ENCODE results near the gene AP5S1. TPM values are rescaled to one million over a fixed set of nuclear protein-coding genes. Genes with fewer than 3 reads are reported as not detected.
A peak's percentile ranks its signal among the peaks of the same experiment; 100 is the strongest.

The AP5S1 gene
- total and polyA plus RNA-seq, 2 donors from 2014 or later = 16.0 to 19.5 TPM

DNA sequence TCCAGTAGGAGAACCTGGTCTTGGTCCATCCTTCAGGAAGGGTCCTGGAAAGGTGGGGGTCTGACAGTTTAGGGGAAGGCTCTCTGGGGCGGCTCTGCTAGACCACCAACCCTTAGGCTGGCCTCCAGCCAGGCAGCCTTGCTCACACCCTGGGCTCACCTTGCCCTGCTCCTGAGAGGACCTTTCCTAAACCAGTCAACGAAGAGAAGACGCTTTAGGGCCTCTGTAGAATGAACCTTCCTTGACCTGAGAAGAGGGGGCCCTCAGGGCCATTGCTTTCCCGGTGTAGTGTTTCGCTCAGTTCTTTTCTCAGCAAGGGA lies 23.2 kb upstream of the AP5S1 start:
- Histone ChIP-seq H3K9ac (ENCODE audit: low read length in 3 of 3) (no peak overlapping the region), H3K9me3 (ENCODE audit: control insufficient read depth in 2 of 3, insufficient read depth in 1 of 3, low read length in 3 of 3) (no peaks in the 10 kb centered on the region), H3K27me3 (ENCODE audit: control insufficient read depth, insufficient read depth, low read length) (no peaks in the 10 kb centered on the region), H3K4me1 (ENCODE audit: control insufficient read depth in 2 of 3, insufficient read depth in 2 of 3, low read depth in 1 of 3, low read length in 3 of 3) (peaks cover 0 to 16% (median 3%) of the 10 kb centered on the region in 3 donors), H3K4me3 (ENCODE audit: low read length in 3 of 3) (no peak overlapping the region), H3K36me3 (ENCODE audit: control insufficient read depth in 2 of 3, insufficient read depth in 3 of 3, low read length in 3 of 3) (no peaks in the 10 kb centered on the region), H3K27ac (ENCODE audit: low read depth in 2 of 2, low read length in 2 of 2) (no peak overlapping the region)
- intact Hi-C loops (cut with DNase I) = no loop called here
- FAIRE-seq (no peak), DNase-seq (peak in 1 of 5 donors; percentile 50)
- TF ChIP-seq, protein P1, sequence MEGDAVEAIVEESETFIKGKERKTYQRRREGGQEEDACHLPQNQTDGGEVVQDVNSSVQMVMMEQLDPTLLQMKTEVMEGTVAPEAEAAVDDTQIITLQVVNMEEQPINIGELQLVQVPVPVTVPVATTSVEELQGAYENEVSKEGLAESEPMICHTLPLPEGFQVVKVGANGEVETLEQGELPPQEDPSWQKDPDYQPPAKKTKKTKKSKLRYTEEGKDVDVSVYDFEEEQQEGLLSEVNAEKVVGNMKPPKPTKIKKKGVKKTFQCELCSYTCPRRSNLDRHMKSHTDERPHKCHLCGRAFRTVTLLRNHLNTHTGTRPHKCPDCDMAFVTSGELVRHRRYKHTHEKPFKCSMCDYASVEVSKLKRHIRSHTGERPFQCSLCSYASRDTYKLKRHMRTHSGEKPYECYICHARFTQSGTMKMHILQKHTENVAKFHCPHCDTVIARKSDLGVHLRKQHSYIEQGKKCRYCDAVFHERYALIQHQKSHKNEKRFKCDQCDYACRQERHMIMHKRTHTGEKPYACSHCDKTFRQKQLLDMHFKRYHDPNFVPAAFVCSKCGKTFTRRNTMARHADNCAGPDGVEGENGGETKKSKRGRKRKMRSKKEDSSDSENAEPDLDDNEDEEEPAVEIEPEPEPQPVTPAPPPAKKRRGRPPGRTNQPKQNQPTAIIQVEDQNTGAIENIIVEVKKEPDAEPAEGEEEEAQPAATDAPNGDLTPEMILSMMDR (IDR thresholded peaks at IDR 0.05; ENCODE audit: borderline replicate concordance, extremely low read depth, insufficient read depth) = no peak

DNA sequence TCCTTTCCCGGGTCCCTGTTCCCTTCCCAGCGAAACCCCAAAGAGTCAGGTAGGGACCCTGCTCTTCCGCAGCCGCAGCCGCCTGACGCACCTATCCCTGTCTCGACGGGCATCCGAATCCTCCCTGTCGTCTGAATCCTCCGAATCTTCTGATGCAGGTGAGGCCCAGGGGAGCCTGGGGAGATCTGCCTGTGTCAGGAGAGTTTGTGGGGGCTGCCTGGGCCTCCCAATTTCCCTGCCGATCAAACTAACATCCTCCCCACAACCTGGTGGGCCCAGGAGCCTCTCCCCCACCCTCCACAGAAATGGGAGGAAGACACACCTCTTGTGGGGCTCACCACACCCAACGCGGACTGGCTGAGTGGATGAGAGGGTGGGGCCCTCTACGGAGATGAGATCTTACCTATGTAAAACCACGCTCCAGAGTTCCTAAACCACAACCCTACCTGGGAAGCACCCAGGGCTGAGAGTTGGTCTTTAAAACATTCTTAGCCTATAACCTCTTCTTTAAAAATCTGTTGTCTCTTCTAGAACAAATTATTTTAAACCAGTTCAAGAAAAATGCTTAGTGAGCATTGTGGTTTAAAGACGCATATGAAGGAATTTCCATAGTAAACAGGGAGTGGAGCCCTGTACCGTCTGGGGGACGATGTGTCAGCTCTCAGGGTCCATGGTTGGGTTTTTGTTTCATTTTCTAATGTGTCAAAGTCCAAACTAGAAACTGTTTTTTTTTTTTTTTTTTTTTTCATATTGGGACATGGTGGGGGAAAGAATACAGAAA lies 22.6 kb upstream of the AP5S1 start:
- Histone ChIP-seq H3K27ac (ENCODE audit: low read depth in 2 of 2, low read length in 2 of 2) (no peak overlapping the region), H3K9ac (ENCODE audit: low read length in 3 of 3) (no peak overlapping the region), H3K27me3 (ENCODE audit: control insufficient read depth, insufficient read depth, low read length) (no peaks in the 10 kb centered on the region), H3K9me3 (ENCODE audit: control insufficient read depth in 2 of 3, insufficient read depth in 1 of 3, low read length in 3 of 3) (no peaks in the 10 kb centered on the region), H3K4me3 (ENCODE audit: low read length in 3 of 3) (peak overlapping the region in 1 of 3 donors; percentile 23), H3K4me1 (ENCODE audit: control insufficient read depth in 2 of 3, insufficient read depth in 2 of 3, low read depth in 1 of 3, low read length in 3 of 3) (peaks cover 0 to 16% (median 3%) of the 10 kb centered on the region in 3 donors), H3K36me3 (ENCODE audit: control insufficient read depth in 2 of 3, insufficient read depth in 3 of 3, low read length in 3 of 3) (peaks cover 0 to 5% (median 0%) of the 10 kb centered on the region in 3 donors)
- peak in 1 of 5 donors; percentile 58 for DNase-seq
- no peak for FAIRE-seq
- TF ChIP-seq, protein P1 (IDR thresholded peaks at IDR 0.05; ENCODE audit: borderline replicate concordance, extremely low read depth, insufficient read depth) = no peak
- intact Hi-C loops (cut with DNase I) = no loop called here

DNA sequence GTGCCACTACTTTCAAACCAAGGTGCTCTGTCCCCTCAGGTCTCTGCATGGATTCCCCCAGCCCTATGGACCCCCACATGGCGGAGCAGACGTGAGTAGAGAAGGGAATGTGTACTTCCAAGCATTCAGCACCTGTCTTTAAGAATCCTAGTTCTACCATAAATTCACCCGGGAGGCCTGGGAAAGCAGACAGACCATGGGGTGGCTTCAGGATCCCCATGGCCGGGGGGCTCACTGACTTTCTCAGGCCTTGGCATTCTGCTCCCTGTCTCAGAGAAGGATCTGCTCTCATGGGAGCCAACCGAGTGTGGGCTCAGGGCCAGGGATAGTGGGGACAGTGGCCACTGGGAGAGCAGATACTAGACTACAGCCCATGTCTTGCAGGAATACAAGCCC lies 22.0 kb upstream of the AP5S1 start:
- Histone ChIP-seq H3K27ac (ENCODE audit: low read depth in 2 of 2, low read length in 2 of 2) (no peak overlapping the region), H3K36me3 (ENCODE audit: control insufficient read depth in 2 of 3, insufficient read depth in 3 of 3, low read length in 3 of 3) (peaks cover 0 to 6% (median 0%) of the 10 kb centered on the region in 3 donors), H3K4me3 (ENCODE audit: low read length in 3 of 3) (no peak overlapping the region), H3K9ac (ENCODE audit: low read length in 3 of 3) (no peak overlapping the region), H3K4me1 (ENCODE audit: control insufficient read depth in 2 of 3, insufficient read depth in 2 of 3, low read depth in 1 of 3, low read length in 3 of 3) (peaks cover 0 to 16% (median 3%) of the 10 kb centered on the region in 3 donors), H3K9me3 (ENCODE audit: control insufficient read depth in 2 of 3, insufficient read depth in 1 of 3, low read length in 3 of 3) (no peaks in the 10 kb centered on the region), H3K27me3 (ENCODE audit: control insufficient read depth, insufficient read depth, low read length) (no peaks in the 10 kb centered on the region)
- peak in 1 of 5 donors; percentile 39 for DNase-seq
- FAIRE-seq = no peak
- intact Hi-C loops (cut with DNase I) = no loop called here
- TF ChIP-seq, protein P1 (IDR thresholded peaks at IDR 0.05; ENCODE audit: borderline replicate concordance, extremely low read depth, insufficient read depth) = no peak

All from kidney (tissue), 14 donors.